ENCODE data around the gene GNAS-AS1.

GNAS-AS1 gene

DNA sequence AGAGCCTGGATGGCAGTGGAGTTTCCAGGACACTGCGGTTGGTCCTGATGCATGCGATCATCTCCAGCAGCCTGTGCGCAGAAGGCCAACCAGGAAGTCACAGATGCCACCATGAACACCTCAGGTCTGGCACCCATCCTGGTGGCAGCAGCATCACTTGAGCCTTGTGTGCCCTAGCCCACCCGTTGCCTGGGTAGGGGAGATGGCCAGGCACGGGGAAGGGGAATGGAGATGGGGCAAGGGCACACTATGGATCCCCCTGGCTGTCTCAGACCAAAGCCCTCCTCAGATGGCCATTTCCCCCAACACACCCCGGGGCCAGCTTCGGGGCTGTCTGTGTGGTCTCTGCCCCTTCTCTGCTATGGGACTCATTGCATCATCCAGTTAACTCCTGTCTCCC lies 58.3 kb downstream of the GNAS-AS1 start:
- DNase-seq: no peak
- Histone ChIP-seq H3K4me3 (ENCODE audit: low read depth, low read length) (no peak overlapping the region), H3K36me3 (no peaks in the 10 kb centered on the region), H3K27ac (no peak overlapping the region), H3K9me3 (ENCODE audit: severe bottlenecking) (no peaks in the 10 kb centered on the region), H3K27me3 (ENCODE audit: insufficient read depth, low read depth, severe bottlenecking) (peaks cover 85% of the 10 kb centered on the region)
- no peak for TF ChIP-seq CTCF (IDR thresholded peaks at IDR 0.05; ENCODE audit: low read depth, low read length)

DNA sequence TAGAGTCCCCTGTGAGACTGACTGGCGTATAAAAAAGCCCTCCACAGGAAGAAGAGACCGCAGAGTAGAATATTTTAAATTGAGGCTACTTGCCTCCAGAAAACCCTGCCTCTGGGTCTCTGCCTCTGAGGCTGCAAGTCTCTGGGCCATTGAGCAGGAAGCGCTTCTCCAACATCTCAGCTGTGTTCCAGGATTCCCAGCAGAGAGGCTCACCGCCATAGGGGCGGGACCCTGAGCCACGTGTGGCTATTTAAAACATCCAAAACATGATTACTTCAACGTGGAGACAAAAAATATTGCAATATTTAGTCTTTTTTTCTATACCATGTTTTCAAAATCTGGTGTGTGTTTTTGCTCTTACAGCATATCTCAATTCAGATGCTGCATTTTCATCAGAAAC lies 59.4 kb downstream of the GNAS-AS1 start:
- DNase-seq: no peak
- Histone ChIP-seq H3K4me3 (ENCODE audit: low read depth, low read length) (no peak overlapping the region), H3K27ac (no peak overlapping the region), H3K9me3 (ENCODE audit: severe bottlenecking) (no peaks in the 10 kb centered on the region), H3K36me3 (no peaks in the 10 kb centered on the region), H3K27me3 (ENCODE audit: insufficient read depth, low read depth, severe bottlenecking) (peaks cover 84% of the 10 kb centered on the region)
- no peak for TF ChIP-seq CTCF (IDR thresholded peaks at IDR 0.05; ENCODE audit: low read depth, low read length)

- Histone ChIP-seq H3K27me3 (ENCODE audit: insufficient read depth, low read depth, severe bottlenecking) (peaks cover 81% of the 10 kb centered on the region), H3K4me3 (ENCODE audit: low read depth, low read length) (no peak overlapping the region), H3K9me3 (ENCODE audit: severe bottlenecking) (no peaks in the 10 kb centered on the region), H3K27ac (no peak overlapping the region), H3K36me3 (no peaks in the 10 kb centered on the region)
- no peak for DNase-seq
- no peak for TF ChIP-seq CTCF (IDR thresholded peaks at IDR 0.05; ENCODE audit: low read depth, low read length)
Observed at GRCh38 chr20:58790454-58790853, 60.2 kb downstream of the GNAS-AS1 start.

DNA sequence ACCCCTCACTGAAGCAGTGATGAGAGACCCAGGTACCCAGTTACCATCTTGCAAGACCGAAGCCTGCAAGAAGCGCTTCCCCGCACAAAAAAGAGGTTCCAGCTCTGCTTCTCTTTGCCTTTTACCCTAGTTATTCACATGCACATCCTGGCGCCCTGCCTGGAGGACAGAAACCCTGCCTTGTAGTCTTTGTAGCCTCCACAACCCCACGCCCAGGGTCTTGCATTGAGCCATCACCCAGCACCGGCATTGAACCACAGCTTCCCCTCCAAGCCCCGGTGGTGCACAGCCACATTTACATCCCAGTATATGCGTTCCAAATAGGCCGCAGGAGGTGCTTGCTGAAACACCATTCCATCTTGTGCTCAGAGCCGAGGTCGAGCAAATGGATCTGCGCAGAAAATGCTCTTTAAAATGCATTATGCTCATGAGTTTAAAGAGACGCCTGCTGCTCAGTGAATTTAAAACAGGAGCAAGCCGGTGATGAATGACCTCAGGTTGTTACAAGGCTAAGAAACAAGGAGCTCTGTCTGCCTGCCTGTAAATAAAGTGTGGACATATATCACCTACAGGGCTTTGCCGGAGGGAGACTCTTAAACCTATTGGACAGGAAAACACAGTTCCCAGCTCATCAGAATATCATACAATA lies 61.7 kb downstream of the GNAS-AS1 start:
- no peak for TF ChIP-seq CTCF (IDR thresholded peaks at IDR 0.05; ENCODE audit: low read depth, low read length)
- Histone ChIP-seq H3K27me3 (ENCODE audit: insufficient read depth, low read depth, severe bottlenecking) (peaks cover 87% of the 10 kb centered on the region), H3K36me3 (no peaks in the 10 kb centered on the region), H3K9me3 (ENCODE audit: severe bottlenecking) (no peaks in the 10 kb centered on the region), H3K27ac (no peak overlapping the region), H3K4me3 (ENCODE audit: low read depth, low read length) (no peak overlapping the region)
- DNase-seq: no peak

GRCh38 chr20:58787211-58788005 lies 63.3 kb downstream of the GNAS-AS1 start:
- H3K27ac ChIP-seq: no peak overlapping the region
- no peaks in the 10 kb centered on the region for H3K9me3 ChIP-seq (ENCODE audit: severe bottlenecking)
- peaks cover 92% of the 10 kb centered on the region for H3K27me3 ChIP-seq (ENCODE audit: insufficient read depth, low read depth, severe bottlenecking)
- H3K4me3 ChIP-seq (ENCODE audit: low read depth, low read length): no peak overlapping the region
- no peaks in the 10 kb centered on the region for H3K36me3 ChIP-seq
- DNase-seq: no peak
- no peak for TF ChIP-seq CTCF (IDR thresholded peaks at IDR 0.05; ENCODE audit: low read depth, low read length)

Measured in WERI-Rb-1 (cell line).